Stimulated activated CD8-positive, alpha-beta memory T cell treated with anti-CD3 and anti-CD28 coated beads, Interleukin-7, amount 100 ng/mL, for 1 hour (primary cell): ENCODE results near the gene CASZ1.

ENCODE experiments used
- DNase-seq, 2 donors: peaks; one replicate each; pipeline ENCODE4 v3.0.0-alpha.2; 2020; ENCODE audit warnings: low read depth in 2 of 2

The CASZ1 gene

DNA sequence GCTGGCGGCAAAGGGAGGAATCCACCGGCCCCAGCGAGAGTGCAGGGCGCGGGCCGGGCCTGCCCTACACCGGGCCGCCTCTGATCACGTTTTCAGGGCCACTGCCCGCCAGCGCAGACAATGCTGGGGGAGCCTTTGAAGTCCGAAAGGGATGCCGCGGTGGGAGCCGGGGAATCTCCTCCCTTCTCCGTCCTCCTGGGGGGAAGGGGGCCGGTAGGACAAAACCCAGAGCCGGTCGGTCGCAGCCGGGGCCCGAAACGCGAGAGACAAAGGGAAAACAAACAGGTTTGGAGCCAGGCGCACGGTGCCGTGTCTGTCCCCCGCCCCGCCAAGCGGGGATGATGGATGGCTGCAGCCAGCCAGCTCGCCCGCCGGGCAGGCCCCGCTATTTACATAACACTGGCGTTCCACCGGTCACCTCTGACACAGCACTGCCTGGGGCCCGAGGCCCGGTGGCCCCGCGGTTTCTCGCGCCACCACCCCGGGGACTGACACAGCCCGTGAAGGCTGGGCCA, 92.0 kb downstream of the CASZ1 start:
- DNase-seq, result no peak

DNA sequence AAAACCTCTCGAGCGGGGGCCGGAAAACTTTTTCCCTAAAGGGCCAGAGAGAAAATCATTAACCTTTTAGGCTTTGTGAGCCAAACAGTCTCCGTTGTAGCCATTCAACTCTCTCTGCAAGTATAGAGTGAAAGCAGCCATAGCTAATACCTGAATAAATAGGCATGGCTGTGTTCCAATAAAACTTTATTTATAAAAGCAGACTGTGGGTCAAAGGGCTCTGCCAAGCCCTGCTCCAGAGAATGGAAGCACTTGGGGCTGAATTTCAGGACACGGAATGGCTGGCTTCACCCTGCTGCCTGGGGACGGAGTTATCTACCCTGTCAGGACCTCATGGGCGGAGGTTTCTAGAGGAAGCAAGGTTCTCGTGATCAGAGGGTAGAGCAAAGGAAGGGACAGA, 92.7 kb downstream of the CASZ1 start:
- DNase-seq, result no peak

DNA sequence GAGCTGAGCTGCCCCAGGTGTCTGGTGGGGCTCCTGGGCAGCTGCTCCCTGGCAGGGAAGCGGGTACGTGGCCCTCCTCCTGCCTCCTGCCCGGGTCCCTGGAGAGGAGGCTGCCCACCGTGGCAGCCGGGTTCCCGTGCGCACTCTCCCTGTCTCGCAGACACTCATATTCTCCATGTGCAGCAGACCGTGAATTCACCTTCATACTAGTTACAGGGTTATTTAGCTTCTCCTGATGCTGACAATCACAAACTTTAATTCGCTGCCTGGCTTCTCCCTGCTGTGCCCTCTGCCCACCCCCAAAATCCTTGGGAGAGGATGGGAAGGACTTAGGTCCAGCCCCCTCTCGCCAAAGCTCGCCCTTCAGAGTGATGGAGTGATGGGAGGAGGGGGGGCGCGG, 95.3 kb downstream of the CASZ1 start:
- no peak for DNase-seq

DNA sequence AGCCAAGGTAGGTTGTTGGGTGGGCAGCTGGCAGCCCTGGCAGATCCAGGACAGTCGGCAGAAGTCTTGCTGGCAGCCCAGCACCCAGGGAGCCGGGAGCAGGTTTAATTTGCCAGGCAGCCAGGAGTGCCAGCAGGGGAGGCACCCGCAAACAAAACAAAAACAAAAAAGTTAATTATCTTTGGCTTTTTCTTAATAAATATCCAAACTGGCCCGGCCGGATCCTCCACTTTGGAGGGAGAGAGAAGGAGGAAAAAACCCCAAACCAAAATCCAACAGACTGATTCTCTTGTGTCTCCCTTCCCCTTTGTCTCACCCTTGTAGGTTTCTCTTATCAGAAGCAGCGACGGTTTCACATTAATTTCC, 97.0 kb downstream of the CASZ1 start:
- no peak for DNase-seq

DNA sequence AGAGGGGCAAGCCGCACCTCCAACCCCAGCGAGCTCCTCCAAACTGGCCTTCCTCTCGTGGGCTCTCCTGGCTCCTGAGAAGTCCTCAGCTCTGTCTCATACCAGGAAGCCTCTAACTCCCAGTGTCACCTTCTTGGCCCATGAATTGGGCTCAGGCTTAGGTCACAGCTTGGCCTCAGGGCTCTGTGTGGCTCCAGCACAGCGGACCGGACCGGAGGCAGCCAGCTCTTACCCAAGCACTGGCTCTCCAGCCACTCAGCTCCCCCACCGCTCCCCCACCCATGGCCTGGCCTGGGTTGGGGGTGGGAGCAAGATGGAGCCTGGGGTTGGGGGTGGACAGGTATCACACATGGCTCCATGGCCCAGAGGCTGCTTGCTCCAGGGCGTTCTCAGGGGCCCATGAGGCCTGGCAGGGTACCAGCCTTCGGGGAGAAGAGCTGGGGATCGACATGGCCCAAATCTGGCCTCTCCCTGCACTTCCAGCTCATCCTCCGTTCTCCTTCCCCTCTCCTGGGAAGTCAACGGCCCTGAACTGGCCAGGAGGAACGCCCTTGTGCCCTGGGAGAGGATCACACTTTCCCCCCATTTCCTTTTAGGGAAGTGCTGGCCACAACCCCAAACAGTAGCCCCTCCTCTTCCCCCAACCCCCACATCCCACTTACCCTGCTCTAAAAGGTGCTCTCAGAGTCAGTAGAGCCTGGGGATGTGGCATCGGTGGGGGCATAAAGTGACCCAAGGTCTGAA, 97.5 kb downstream of the CASZ1 start:
- DNase-seq, result no peak

DNA sequence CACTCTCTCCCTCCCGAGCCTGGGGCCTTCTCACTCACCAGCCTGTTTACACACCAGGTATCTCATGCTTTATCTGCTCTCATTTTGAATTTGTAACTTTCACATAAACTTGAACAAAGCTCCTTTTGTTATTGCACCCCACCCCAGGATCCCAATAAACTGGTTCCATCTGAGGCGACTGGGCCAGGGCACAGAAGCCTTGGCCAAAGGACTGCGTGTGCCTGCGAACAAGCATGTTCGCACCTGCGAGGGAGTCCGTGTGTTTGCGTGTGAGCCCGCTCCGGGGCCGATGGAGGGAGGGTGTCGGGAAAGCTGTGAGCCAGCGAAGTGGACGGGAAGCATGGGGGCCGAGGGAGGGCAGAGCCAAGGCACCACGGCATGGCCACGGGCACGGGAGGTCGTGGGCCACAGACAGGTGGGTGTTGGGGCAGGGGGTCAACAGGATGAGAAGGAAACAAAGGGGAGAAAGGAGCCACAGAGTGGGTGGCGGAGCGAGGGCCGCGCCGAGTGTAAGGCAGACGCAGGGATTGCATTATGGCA, 98.8 kb downstream of the CASZ1 start:
- DNase-seq, result no peak

DNA sequence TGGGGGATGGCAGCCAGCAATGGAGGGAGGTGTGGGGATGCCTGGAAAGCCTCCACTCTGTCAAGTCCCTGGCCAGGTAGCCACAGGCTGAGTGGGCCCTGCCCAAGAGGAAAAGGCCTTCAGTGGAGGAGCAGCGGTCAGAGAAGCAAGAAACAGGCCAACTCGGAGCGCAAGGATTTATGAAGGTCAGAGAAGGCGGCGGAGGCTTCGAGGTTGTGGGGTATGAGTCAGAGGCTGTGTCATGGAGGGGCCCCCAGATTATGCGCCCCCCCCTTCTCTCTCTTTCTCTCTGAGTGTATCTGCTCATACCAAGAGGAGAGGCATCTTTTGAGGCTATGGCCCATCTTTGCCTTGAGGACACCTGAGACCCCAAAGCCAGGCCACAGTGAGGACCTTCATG, 99.5 kb downstream of the CASZ1 start:
- no peak for DNase-seq

DNA sequence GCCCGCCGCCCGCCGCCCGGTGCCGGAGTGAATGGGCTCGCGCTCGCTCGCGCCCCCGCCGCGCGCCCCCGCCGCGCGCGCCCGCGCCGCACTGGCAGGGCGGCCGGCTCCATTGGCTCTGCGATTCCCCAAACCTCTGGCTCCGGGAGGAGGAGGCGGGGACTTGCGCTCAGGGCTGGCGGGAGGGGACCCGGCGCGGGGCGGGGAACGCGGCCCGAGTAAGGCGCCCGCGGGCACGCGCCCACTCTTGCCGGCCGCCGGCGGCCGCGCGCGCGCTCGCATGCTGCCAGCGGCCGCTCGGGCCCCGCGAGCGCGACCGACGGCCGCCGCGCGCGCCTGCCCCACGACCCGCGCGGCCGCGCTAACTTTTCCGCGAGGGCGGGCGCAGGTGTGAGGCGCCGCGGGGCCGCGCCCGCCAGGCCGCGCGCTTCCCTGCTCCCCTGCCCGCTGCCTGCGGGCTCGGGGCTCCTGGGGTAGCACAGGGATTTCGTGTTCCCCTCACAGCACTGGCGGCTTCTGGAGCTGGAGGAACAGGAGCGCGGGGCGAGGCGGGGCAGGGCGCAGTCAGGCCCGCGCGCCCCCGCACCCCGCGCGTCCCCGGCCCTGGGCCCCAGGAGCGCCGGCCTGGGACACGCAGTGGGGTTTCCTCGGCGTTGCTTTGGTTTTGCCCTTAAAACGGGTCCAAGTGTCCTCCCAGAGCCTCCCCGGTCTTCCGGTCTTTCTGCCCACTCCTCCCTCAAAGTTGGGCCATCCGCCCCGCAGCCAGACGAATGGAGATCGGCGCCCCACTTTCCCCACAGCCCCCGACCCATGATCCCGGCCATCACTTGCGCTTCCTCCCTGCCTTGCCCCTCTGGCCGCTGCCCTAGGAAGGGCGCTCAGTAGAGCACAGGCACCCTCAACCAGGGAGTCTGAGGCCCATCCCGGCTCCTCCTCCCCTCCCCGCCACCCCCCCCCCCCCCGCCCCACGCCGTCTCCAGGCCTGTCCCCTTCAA, 101.5 kb downstream of the CASZ1 start:
- peak; percentile 49 to 52 for DNase-seq

DNA sequence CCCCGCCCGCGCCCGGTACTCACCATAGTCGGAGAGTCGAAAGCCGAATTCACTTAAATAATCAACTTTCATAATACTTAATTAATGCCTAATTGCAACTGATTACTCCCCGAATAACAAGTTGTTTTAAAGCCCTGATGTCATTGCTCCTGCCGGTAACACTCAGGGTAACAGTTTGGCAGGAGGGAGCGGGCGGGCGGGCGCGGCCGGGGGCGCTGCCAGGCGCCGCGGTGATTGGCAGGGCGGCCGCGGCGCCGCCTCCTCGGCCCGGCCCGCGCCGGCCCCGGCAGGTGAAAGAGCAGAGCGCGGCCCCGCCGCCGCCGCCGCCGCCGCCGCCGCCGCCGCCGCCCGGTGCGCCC, 102.2 kb downstream of the CASZ1 start:
- peak; percentile 23 to 24 for DNase-seq

DNA sequence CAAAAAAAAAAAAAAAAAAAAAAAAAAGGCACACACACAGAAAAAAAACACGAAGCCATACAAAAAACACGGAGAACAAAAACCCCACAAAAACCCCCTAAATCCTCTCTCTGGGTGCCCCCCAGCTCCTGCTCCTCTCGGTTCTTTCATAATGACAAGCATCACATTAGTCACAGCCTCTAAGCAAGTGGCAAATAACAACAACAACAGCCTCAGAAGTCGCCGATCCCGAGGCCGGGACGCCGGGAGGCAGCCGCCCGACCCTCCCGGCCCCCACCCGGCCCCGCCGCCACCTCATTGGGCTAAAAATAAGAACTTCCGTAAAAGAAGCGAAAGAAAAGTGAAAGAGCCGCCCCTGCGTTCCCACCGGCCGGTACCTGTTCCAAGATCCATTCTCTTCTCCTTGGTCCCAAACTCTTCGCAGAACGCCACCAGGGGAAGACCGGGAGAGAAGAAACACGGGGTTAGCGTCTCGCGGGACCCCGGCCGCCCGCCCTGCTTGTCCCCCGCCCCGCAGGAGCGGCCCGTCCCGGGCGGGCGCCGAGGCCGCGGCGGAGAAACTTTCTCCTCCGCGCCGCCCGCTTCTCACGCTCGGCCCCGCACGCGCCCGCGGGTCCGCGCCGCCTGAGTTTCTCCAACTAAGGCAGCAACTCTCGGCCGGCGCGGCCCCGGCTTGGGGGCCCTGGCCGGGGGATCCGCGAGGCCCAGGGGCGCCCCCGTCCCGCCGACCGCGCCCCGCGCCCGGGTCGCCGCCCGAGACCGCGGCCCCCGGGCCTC, 102.8 kb downstream of the CASZ1 start:
- DNase-seq, result peak in 1 of 2 donors; percentile 16

DNA sequence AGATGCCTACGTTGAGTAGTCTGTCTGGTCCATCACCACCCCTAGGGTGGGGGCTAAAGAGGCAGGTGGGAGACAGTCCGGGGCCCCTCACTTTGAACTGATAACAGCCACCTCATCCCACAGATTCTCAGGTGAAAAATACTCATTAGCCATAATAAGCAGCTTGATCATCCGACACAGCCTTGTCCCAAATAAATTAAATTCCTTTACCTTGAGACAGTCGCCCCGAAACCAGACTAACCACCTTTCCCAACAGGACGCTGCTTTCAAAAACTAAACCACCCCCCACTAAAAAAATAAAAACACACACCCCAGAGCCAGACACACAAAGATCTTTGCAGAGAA, 103.3 kb downstream of the CASZ1 start:
- no peak for DNase-seq

DNA sequence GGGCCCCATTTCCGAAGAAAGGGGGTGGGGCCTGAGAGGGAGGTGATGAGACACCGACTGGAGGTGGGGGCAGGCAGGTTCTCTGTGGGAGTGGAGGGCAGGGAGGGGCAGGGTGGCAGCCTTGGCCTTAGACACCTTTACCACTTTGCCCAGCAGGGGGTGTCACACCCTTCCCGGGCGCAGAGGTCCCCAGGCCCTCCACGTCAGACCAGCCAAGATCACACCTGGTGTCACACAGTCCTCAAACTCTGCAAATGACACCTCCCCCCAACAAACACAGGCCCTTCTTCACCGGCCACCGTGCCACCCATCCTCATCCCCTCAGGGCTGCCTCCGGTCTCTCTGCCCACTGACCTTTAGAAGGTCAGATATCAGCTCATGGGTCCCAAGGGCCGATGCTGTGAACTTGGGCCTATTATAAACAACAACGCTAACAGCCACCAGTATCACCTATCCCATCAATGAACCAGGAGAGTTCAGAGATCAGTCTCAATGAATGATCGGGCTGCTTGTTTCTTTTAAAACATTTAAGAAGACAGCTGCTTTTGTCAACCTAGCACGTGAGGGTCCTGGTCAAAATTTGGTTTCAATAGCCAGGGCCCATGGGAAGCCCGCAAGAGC, 103.9 kb downstream of the CASZ1 start:
- DNase-seq, result peak; percentile 34 to 56

DNA sequence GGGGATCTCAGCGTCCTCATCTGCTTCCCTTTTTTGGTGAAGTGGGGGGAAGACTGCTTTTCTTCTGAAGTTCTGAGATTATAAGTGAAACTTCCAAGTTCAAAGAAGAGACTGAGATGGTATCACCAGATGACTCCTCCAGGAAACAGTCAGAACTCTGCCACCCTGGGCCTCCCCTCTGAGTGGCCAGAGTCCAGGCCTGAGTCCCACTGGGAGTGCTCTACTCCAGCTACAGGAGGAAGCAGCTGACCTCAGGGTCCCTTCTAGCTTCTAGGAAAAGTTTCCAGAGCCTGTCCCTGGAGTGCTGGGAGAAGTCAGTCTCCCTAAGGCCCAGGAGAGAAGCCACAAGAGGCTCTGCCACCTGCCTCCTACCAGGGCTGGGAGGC, 104.7 kb downstream of the CASZ1 start:
- no peak for DNase-seq

DNA sequence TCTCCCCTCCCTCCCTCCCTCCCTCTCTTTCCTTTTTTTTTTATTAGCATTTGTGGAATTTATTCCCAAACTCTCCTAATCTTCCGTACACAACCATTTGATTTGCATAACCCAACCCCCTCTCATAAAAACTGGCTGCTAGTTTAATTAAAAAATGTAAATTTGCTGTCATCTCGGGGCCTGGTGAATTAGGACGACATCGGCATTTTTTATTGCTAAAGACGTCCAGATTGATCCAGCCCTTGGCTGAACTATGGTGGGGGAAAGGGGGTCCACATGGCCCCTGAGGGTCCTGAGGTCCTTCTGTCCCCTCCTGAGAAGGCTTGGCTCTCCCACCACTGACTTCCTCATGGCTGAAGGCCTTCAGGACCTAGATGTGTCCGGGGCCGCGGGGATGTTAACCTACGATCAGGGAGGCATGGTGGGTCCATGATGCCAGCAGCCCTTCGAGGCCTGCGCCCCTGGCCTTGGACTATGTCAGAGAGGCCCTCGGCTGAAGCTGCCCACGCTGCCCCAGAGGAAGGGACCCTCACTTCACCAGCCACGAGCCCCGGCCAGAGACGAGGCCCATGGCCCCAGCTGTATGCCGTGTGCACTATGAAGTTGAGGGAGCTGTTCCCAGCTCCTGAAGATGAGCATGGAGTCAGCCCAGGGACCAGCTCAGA, 105.2 kb downstream of the CASZ1 start:
- no peak for DNase-seq

DNA sequence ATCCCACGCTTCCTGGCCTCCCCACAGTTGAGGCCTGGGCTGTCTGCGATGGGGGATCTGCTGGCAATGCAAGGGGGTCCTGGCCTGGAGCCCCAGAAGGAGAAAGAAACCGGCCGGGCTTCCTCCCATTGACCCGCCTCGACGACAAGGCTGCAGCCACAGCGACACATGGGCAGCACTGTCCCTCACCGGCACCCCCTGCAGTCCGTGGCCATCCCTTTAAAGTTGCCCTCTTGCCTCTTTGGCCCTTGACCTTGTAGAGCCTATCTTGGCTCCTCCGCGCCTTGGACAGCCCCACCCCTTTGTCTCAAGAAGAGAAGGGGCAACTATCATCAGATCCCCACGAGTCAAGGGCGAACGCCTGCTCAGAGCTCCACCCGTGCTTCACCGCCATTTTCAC, 106.0 kb downstream of the CASZ1 start:
- no peak for DNase-seq

DNA sequence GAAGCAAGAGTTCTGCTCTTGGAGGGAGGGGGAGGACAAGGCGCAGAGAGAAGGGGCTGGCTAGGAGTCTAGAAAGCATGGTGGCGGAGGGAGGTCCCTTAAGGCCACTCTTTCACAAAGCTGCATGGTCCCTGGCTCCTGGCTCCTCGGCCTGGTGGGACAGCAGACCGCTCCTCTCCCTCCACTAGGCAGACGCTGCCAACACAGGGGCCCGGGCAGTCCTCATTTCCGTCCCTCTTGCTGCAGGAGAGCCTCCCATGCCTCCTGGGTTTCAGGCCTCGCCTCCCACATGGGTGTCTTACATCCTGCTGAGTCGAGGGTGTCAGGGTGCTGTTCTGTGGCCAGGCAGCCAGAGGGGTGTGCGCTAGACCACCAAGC, 108.0 kb downstream of the CASZ1 start:
- DNase-seq, result no peak

DNA sequence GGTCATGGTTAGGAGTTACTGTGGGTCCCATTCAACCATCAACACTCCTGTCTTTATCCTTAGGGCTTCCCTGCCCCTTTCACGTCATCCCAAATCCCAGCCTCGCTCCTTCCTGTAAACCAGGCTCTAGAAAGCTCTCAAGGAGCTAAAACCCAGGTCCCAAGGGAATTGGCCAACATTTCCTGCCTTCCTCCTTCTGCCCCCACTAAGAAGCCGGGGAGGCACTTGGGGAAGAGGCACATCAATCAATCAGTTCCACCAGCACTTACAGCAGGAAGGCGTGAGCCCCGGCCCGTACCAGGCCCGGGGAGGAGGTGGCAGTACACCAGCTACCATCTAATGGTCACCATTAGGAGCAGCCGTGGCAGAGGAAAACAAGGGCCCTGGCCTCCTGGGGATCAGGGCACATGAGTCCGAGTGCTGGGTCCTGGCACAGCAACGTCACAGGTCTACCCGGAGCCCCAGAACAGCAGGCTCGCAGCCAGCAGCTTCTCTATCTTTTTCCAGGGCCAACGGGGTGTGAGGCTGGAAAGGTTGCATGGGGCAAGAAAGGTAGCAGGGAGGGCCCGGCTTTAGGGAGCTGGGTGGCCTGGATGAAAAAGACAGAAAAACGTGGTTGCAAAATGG, 108.6 kb downstream of the CASZ1 start:
- DNase-seq, result no peak

DNA sequence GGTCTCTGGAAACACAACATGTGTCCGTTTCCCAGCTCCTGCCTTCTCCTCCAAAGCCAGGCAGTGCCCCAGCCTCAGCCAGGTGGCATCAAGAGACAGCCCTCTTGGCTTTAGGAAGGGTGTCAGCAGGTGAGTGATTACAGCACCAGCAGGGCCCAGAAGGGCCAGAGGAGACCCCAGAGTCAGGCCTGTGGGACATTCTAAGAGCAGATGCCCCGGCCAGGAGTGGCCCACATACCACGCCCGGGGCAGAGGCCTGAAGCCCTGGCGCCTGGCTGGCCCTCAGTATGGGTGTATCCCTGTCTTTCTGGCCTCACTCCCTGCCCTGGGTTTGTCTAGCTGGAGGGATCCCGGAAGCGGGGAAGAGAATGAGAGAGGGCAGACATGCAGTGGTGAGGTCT, 109.2 kb downstream of the CASZ1 start:
- no peak for DNase-seq

DNA sequence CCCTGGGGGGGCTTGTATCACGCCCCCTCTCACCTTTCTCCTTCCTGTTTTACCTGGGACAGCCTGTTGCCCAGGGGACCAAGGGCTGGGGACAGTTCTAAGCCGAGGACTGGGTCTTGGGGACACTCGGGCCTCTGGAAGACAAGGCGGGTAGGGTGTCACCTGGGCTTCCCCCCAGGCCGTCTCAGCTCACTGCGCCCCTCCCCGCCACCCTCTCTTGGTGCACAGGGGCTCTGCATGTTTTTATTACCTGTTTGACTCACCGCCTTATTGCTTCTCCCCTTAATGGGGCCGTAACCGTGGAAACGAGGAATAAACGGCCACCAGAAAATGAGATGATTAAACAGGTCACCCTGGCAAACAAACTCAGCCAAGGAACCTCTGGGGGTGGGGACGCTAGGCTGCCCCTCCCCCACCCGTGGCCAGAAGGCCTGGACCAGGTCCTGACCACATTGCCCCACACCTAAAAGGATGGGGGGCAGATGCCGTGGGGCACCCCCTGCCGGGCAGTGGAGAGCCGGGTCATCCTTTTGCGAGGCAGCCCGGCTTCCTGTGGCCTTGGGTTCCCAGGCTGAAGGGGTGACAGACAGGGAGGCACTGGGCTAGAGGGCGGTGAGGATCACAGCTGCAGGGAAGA, 109.9 kb downstream of the CASZ1 start:
- no peak for DNase-seq

DNA sequence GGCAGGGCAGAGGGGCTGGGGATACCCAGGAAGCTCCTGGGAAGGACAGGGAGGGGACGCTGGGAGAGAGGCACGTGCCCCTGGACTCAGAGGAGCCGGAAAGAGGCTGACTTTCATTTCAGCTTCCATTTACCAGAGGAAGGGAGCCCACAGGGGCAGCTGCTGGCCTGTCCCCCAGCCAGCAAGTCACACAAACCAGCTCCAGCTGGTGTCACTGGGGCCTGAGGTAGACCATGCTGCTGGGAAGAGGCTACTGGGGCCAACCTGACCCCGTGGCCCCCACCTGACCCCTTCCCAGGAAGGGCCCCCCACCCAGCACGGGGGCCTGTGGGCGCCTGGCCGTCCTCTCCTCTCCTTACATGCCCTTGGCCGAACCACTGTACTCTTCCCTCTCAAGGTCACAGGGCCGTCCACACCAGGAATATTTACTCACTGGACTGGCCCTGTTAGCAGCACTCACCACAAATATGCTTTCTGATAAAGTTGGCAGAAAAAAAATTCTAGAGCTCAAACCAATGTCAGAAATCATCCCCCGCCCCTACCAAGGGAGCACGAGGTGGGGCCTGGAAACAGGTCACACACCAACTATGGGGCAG, 110.5 kb downstream of the CASZ1 start:
- DNase-seq, result no peak
